Embryonic facial prominence (tissue), 1 donor: ENCODE measurements around the gene TESMIN.

Experiments used
- DNase-seq: peaks from one replicate; pipeline ENCODE4 v3.0.0-alpha.2; 2016; ENCODE audit errors: extremely low spot score

TESMIN gene

GRCh38 chr11:68683121-68683520 lies 68.2 kb downstream of the TESMIN start:
- DNase-seq = no peak

GRCh38 chr11:68682531-68682961 lies 68.8 kb downstream of the TESMIN start:
- peak; percentile 82 for DNase-seq

GRCh38 chr11:68680541-68681231 lies 70.6 kb downstream of the TESMIN start:
- no peak for DNase-seq

- DNase-seq = no peak
These were observed 73.3 kb downstream of the TESMIN start for GRCh38 chr11:68678031-68678441.

GRCh38 chr11:68677432-68677831 lies 73.9 kb downstream of the TESMIN start:
- no peak for DNase-seq

- no peak for DNase-seq
These were observed 76.9 kb downstream of the TESMIN start for GRCh38 chr11:68674461-68674860.

- DNase-seq = no peak
These were observed 77.3 kb downstream of the TESMIN start for GRCh38 chr11:68673991-68674390.

GRCh38 chr11:68673306-68673945 lies 77.9 kb downstream of the TESMIN start:
- no peak for DNase-seq

GRCh38 chr11:68670208-68670992 lies 80.9 kb downstream of the TESMIN start:
- no peak for DNase-seq

GRCh38 chr11:68669301-68670090 lies 81.8 kb downstream of the TESMIN start:
- no peak for DNase-seq

GRCh38 chr11:68667511-68668500 lies 83.5 kb downstream of the TESMIN start:
- DNase-seq = no peak

- DNase-seq = no peak
These were observed 84.5 kb downstream of the TESMIN start for GRCh38 chr11:68666849-68667248.

GRCh38 chr11:68665436-68665835 lies 85.9 kb downstream of the TESMIN start:
- no peak for DNase-seq

- DNase-seq = no peak
These were observed 86.4 kb downstream of the TESMIN start for GRCh38 chr11:68664906-68665305.

GRCh38 chr11:68664141-68664540 lies 87.2 kb downstream of the TESMIN start:
- DNase-seq = no peak

- no peak for DNase-seq
These were observed 87.8 kb downstream of the TESMIN start for GRCh38 chr11:68663482-68664010.

- no peak for DNase-seq
These were observed 89.4 kb downstream of the TESMIN start for GRCh38 chr11:68661697-68662603.

- DNase-seq = no peak
These were observed 90.3 kb downstream of the TESMIN start for GRCh38 chr11:68661014-68661413.

- no peak for DNase-seq
These were observed 91.1 kb downstream of the TESMIN start for GRCh38 chr11:68660066-68660810.
